ENCODE data around the gene PIGP. TPM values are rescaled to one million over a fixed set of nuclear protein-coding genes. Genes with fewer than 3 reads are reported as not detected.

Gene PIGP
- total and polyA plus RNA-seq, 2 of the 8 experiments (the other 6 are each of a cell fraction or from before 2014, with no cell fraction given), result 11.3 to 18.0 TPM

DNA sequence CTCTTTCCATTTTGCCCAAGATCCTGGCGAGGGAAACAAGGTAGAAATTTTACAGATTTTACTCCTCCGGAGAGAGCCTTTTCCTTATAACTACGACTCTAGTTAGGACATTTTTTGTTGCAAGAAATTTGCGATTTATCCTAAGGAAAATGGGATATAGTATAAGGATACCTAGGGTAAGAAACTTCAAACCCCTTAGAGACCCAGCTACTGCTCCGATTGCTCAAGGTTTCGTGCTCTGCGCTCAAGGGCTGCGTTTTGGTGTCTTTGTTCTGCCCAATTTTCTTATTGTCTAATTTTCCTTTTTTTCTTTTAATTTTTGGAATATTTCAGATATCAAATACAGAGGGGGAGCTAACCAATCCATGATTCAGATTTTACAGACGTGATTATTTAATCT, 1.7 kb upstream of the PIGP start (continued):
- no peak for TF ChIP-seq BCL11A (IDR thresholded peaks at IDR 0.05; ENCODE audit: low read depth in 2 of 2, low read length in 2 of 2)

Measured in H1 (cell line).